Measurements from ENCODE around the gene PDILT.
"Not testable (repeated sequence)": the region's sequence is repeated elsewhere in the genome, so short reads cannot be mapped to it uniquely, and the experiment has no call there.

DNA sequence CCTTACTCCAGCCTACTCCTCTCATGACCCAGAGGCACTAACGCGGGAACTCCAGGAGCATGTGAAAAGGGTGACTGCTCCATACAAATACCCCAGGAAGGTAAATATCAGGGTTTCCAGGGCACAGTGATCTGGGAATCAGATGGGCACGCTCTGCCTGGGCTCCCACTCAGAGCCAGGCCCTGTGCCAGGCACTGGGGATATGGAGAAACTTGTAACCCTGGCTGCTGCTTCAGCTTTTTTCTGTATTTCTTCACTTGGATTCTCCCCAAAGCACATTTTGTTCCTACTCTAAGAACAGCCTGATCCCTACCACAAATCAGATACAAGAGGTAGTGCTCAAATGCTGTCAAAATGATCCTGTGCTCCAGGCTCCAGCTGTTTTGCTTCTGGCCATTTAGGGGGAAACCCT, 35.3 kb upstream of the PDILT start:
- TF ChIP-seq, protein P1, sequence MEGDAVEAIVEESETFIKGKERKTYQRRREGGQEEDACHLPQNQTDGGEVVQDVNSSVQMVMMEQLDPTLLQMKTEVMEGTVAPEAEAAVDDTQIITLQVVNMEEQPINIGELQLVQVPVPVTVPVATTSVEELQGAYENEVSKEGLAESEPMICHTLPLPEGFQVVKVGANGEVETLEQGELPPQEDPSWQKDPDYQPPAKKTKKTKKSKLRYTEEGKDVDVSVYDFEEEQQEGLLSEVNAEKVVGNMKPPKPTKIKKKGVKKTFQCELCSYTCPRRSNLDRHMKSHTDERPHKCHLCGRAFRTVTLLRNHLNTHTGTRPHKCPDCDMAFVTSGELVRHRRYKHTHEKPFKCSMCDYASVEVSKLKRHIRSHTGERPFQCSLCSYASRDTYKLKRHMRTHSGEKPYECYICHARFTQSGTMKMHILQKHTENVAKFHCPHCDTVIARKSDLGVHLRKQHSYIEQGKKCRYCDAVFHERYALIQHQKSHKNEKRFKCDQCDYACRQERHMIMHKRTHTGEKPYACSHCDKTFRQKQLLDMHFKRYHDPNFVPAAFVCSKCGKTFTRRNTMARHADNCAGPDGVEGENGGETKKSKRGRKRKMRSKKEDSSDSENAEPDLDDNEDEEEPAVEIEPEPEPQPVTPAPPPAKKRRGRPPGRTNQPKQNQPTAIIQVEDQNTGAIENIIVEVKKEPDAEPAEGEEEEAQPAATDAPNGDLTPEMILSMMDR (IDR thresholded peaks at IDR 0.05): not testable (repeated sequence)
- not testable (repeated sequence) for TF ChIP-seq POLR2A (IDR thresholded peaks at IDR 0.05)

Data from adrenal gland (tissue), 5 donors.